Lower leg skin (tissue), 4 donors: ENCODE measurements around the gene RBFOX2. TPM values are rescaled to one million over a fixed set of nuclear protein-coding genes. Genes with fewer than 3 reads are reported as not detected.
"Not testable (repeated sequence)": the region's sequence is repeated elsewhere in the genome, so short reads cannot be mapped to it uniquely, and the experiment has no call there.

Source experiments
- DNase-seq, 2 donors: peaks; one replicate each; pipeline ENCODE4 v3.0.0-alpha.2; 2019; ENCODE audit warnings: low spot score in 2 of 2
- H3K4me3 ChIP-seq: fragments of 200-600 bp; sonication (generic); 2 replicates; pipeline ENCODE4 v1.5.1; 2017; ENCODE audit warnings: mild to moderate bottlenecking, low read depth; ENCODE audit not compliant: poor library complexity, severe bottlenecking
- CTCF ChIP-seq, 3 donors: fragments of 450-650 bp; IDR thresholded peaks; one replicate each; pipeline ENCODE4 v1.5.1; 2016; ENCODE audit warnings: antibody characterized with exemption in 3 of 3, mild to moderate bottlenecking in 3 of 3, moderate library complexity in 2 of 3
- POLR2A ChIP-seq, 2 donors: fragments of 450-650 bp; IDR thresholded peaks; one replicate each; pipeline ENCODE4 v1.6.1; 2016 to 2017; ENCODE audit warnings: antibody characterized with exemption in 2 of 2, mild to moderate bottlenecking in 1 of 2, moderate library complexity in 1 of 2
- whole genome bisulfite sequencing, 2 donors: methylation state at CpG; one replicate each; pipeline ENCODE4 v1.1.5; 2018; 5-methylcytosine and 5-hydroxymethylcytosine counted together
- intact Hi-C: fragments of 100-400 bp; cut with DNase I; formaldehyde crosslinking; loops from one replicate; pipeline ENCODE4 v1.15.0; 2023; ENCODE audit warnings: low total_unique reads
- total RNA-seq, 4 donors: library from RNA; depleted of rRNA; stranded (reverse); fragments of >200 nt; gene quantifications; one replicate each; pipeline ENCODE4 v1.1.0, GENCODE V29; 2016

RBFOX2 gene
- total RNA-seq, 4 donors from 2014 or later, result 40.9 to 56.5 (median 51.1) TPM

GRCh38 chr22:35739076-35739930 is 289.3 kb downstream of the RBFOX2 start:
- TF ChIP-seq POLR2A (IDR thresholded peaks at IDR 0.05) (no peak), CTCF (IDR thresholded peaks at IDR 0.05) (no peak)
- WGBS, 2 donors, result 84 to 87% methylated on average over 12 of the region's 12 CpGs
- intact Hi-C loops, result no loop called here
- H3K4me3 ChIP-seq, result no peak overlapping the region
- no peak for DNase-seq

GRCh38 chr22:35737886-35738285 is 290.7 kb downstream of the RBFOX2 start:
- DNase-seq, H3K4me3 ChIP-seq, intact Hi-C loops: not testable (repeated sequence)
- WGBS, 2 donors, result 92 to 97% methylated on average over 6 of the region's 6 CpGs

GRCh38 chr22:35736701-35737100 is 291.9 kb downstream of the RBFOX2 start:
- intact Hi-C loops, result no loop called here
- no peak for TF ChIP-seq CTCF (IDR thresholded peaks at IDR 0.05)
- no peak for TF ChIP-seq POLR2A (IDR thresholded peaks at IDR 0.05)
- WGBS, 2 donors, result 79 to 86% methylated on average over 11 to 12 of the region's 12 CpGs
- no peak overlapping the region for H3K4me3 ChIP-seq
- no peak for DNase-seq

- intact Hi-C loops, result no loop called here
- TF ChIP-seq POLR2A (IDR thresholded peaks at IDR 0.05) (no peak), CTCF (IDR thresholded peaks at IDR 0.05) (no peak)
- 90 to 91% methylated on average over 5 of the region's 5 CpGs for WGBS, 2 donors
- H3K4me3 ChIP-seq, result no peak overlapping the region
- no peak for DNase-seq
Measured at GRCh38 chr22:35736166-35736565, 292.5 kb downstream of the RBFOX2 start.

GRCh38 chr22:35735542-35735941 is 293.1 kb downstream of the RBFOX2 start:
- intact Hi-C loops, result no loop called here
- H3K4me3 ChIP-seq, result no peak overlapping the region
- TF ChIP-seq CTCF (IDR thresholded peaks at IDR 0.05), result no peak
- no peak for TF ChIP-seq POLR2A (IDR thresholded peaks at IDR 0.05)
- 75 to 92% methylated on average over 1 of the region's 1 CpG for WGBS, 2 donors
- no peak for DNase-seq

GRCh38 chr22:35734517-35734827 is 294.2 kb downstream of the RBFOX2 start:
- DNase-seq, result no peak
- no peak overlapping the region for H3K4me3 ChIP-seq
- 75 to 81% methylated on average over 7 of the region's 7 CpGs for WGBS, 2 donors
- TF ChIP-seq POLR2A (IDR thresholded peaks at IDR 0.05) (no peak), CTCF (IDR thresholded peaks at IDR 0.05) (no peak)
- intact Hi-C loops, result loop anchor here (5.0 kb wide), 1 partner anchor 173 kb away; no protein-coding TSS in a partner anchor
